MM.1S (cell line): ENCODE results near the gene FYN.

Source experiments
- CTCF ChIP-seq: fragments of 300-600 bp; sonication (generic); IDR thresholded peaks from 2 replicates; pipeline ENCODE4 v1.5.1; 2016; ENCODE audit warnings: antibody characterized with exemption, low read length, mixed read lengths
- EZH2 ChIP-seq: fragments of 300-600 bp; sonication (generic); optimal IDR thresholded peaks from 2 replicates; pipeline ENCODE3; 2017; ENCODE audit warnings: low read depth, mild to moderate bottlenecking, antibody characterized with exemption, low read length, mixed read lengths
- EZH2phosphoT487 ChIP-seq: fragments of 300-600 bp; sonication (generic); IDR thresholded peaks from 2 replicates; pipeline ENCODE4 v1.6.1; 2018; ENCODE audit warnings: antibody characterized with exemption, low read length

- TF ChIP-seq CTCF = no peak
- TF ChIP-seq EZH2phosphoT487 = no peak
- TF ChIP-seq EZH2 = no peak
Measured at GRCh38 chr6:111710911-111711310, 162.3 kb downstream of the FYN start.
